Measurements from ENCODE around the gene CHTF8.

Gene CHTF8

GRCh38 chr16:69079697-69080096 lies 52.7 kb downstream of the CHTF8 start:
- DNase-seq, result no peak

GRCh38 chr16:69078073-69078472 lies 54.3 kb downstream of the CHTF8 start:
- no peak for DNase-seq

GRCh38 chr16:69077251-69077650 lies 55.1 kb downstream of the CHTF8 start:
- no peak for DNase-seq

GRCh38 chr16:69073181-69073702 lies 59.1 kb downstream of the CHTF8 start:
- no peak for DNase-seq

- DNase-seq, result no peak
These were observed 59.8 kb downstream of the CHTF8 start for GRCh38 chr16:69072640-69072974.

GRCh38 chr16:69071036-69071435 lies 61.4 kb downstream of the CHTF8 start:
- no peak for DNase-seq

- no peak for DNase-seq
These were observed 62.9 kb downstream of the CHTF8 start for GRCh38 chr16:69069504-69069903.

All from activated gamma-delta T cell (primary cell).